GM12892 (cell line): ENCODE results near the gene ST3GAL3.

Experiments
- POLR2A ChIP-seq: IDR thresholded peaks from 2 replicates; pipeline ENCODE4 v1.6.1; 2011; ENCODE audit warnings: low read depth, low read length, control low read depth
- POLR2AphosphoS5 ChIP-seq: IDR thresholded peaks from 2 replicates; pipeline ENCODE4 v1.6.1; 2011; ENCODE audit warnings: low read depth, low read length, control low read depth
- TAF1 ChIP-seq: IDR thresholded peaks from 2 replicates; pipeline ENCODE4 v1.6.1; 2011; ENCODE audit warnings: low read depth, mild to moderate bottlenecking, control low read depth, low read length, borderline replicate concordance

DNA sequence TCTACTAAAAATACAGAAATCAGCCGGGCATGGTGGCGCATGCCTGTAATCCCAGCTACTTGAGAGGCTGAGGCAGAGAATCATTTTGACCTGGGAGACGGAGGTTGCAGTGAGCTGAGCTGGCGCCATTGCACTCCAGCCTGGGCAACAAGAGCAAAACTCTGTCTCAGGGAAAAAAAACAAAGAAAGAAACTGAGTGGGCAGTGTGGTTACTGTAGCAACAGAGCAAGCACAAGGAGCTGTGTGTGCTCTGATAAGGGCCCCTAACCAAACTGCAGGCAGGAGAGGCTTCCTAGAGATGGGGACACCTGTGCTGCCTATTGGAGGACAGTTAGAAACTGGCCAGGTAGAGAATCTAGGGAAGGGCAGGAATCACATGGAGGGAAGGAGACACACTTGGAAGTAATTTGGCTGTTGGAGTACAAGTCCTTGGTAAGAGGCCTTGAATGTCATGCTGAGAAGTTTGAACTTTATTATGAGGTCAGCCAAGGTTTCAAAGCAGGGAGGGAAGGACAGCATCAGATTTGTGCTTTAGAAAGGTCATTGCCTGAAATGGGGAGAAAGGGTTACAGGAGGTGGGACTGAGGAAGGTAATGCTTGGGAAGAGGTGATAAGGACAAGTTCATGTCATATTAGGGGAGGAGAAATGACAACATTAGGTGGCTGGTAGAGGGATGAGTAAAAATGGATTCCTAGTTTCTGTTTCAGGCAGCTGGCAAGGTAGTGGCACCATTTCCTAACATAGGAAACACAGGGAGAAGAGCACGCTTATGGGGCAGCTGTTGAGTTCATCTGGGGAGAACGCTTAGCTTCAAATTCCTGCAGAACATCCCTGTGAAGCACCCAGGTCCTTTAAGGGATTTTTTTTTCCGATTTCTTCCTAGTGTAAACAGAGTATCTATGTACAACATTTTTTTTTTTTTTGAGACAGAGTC is 157.0 kb downstream of the ST3GAL3 start:
- TF ChIP-seq POLR2A (no peak), TAF1 (no peak), POLR2AphosphoS5 (no peak)
